Measurements from ENCODE around the gene TBC1D23.

DNA sequence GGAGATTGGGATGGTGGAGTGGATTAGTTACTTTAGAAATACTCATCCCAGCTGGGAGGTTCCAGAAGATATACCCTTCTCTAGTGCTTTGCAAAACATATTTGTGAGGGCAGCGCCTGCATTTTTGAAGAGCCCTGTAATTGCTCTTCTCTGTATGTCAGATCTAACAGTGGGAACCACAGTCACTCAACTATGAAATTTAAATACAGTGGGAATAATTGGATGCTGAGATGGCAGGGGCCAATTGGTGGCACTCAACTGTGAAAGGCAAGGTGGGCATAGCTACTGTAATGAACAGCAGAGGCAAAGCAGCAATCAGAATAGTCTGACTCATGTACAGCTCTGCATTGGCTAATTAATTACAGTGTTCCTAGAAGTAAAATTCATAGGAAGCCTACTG lies 22.2 kb upstream of the TBC1D23 start:
- TF ChIP-seq, protein P1, sequence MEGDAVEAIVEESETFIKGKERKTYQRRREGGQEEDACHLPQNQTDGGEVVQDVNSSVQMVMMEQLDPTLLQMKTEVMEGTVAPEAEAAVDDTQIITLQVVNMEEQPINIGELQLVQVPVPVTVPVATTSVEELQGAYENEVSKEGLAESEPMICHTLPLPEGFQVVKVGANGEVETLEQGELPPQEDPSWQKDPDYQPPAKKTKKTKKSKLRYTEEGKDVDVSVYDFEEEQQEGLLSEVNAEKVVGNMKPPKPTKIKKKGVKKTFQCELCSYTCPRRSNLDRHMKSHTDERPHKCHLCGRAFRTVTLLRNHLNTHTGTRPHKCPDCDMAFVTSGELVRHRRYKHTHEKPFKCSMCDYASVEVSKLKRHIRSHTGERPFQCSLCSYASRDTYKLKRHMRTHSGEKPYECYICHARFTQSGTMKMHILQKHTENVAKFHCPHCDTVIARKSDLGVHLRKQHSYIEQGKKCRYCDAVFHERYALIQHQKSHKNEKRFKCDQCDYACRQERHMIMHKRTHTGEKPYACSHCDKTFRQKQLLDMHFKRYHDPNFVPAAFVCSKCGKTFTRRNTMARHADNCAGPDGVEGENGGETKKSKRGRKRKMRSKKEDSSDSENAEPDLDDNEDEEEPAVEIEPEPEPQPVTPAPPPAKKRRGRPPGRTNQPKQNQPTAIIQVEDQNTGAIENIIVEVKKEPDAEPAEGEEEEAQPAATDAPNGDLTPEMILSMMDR (conservative IDR thresholded peaks at IDR 0.05): no peak
- TF ChIP-seq EZH2 (IDR thresholded peaks at IDR 0.05; ENCODE audit: low read depth): no peak

All from PC-9 (cell line).